ENCODE measurements around the gene CASZ1. TPM values are rescaled to one million over a fixed set of nuclear protein-coding genes. Genes with fewer than 3 reads are reported as not detected.

The CASZ1 gene
- total and polyA plus RNA-seq, 9 of the 15 experiments (the other 6 are each of a cell fraction or from before 2014, with no cell fraction given), result 0.01 to 4.0 (median 0.76) TPM; not detected in 1

GRCh38 chr1:10833630-10834557 is 37.4 kb upstream of the CASZ1 start (continued):
- TF ChIP-seq ZBTB40 (IDR thresholded peaks at IDR 0.05) (no peak), ZBTB40 (CRISPR knock-in tag; IDR thresholded peaks at IDR 0.05) (no peak), TSC22D4 (tag; IDR thresholded peaks at IDR 0.05) (peak; percentile 99), ZKSCAN1 (IDR thresholded peaks at IDR 0.05; ENCODE audit: low read depth, low read length) (peak; percentile 81), PHF20 (IDR thresholded peaks at IDR 0.05; ENCODE audit: partially characterized antibody) (peak; percentile 39), BRCA1 (IDR thresholded peaks at IDR 0.05) (no peak), BRCA1 (CRISPR knock-in tag; IDR thresholded peaks at IDR 0.05) (no peak), ZNF764 (CRISPR knock-in tag; IDR thresholded peaks at IDR 0.05; ENCODE audit: low read depth) (no peak), ZNF511 (CRISPR knock-in tag; IDR thresholded peaks at IDR 0.05) (no peak), TFE3 (CRISPR knock-in tag; IDR thresholded peaks at IDR 0.05) (no peak), MAFF (IDR thresholded peaks at IDR 0.05; ENCODE audit: low read length) (no peak), MCM7 (IDR thresholded peaks at IDR 0.05) (no peak), U2AF1 (optimal IDR thresholded peaks at IDR 0.05; ENCODE audit: low read depth, low read length) (no peak), NBN (IDR thresholded peaks at IDR 0.05; ENCODE audit: low read depth) (no peak), MTA3 (IDR thresholded peaks at IDR 0.05; ENCODE audit: borderline replicate concordance) (no peak), HNRNPL (IDR thresholded peaks at IDR 0.05; ENCODE audit: low read depth, low read length) (0 out of 2 replicates have a peak, but pooled peaks have one; percentile 26), MEIS2 (IDR thresholded peaks at IDR 0.05; ENCODE audit: partially characterized antibody) (peak; percentile 34), ZNF717 (CRISPR knock-in tag; IDR thresholded peaks at IDR 0.05) (no peak)
